Prostate gland (tissue), 2 donors: ENCODE measurements around the gene NME3. TPM values are rescaled to one million over a fixed set of nuclear protein-coding genes. Genes with fewer than 3 reads are reported as not detected.

ENCODE experiments used
- DNase-seq: peaks from one replicate; pipeline ENCODE4 v3.0.0-alpha.2; 2019; ENCODE audit warnings: low spot score
- H3K27ac ChIP-seq, 2 donors: fragments of 200-600 bp; sonication (generic); 2 replicates each; pipeline ENCODE4 v1.5.1; 2017 to 2019
- H3K27me3 ChIP-seq: fragments of 200-600 bp; sonication (generic); replicated peaks from 2 replicates; pipeline ENCODE4 v1.5.1; 2019; ENCODE audit not compliant: insufficient read depth
- H3K36me3 ChIP-seq, 2 donors: fragments of 200-600 bp; sonication (generic); 1 replicate in 1 of 2; 2 replicates in 1 of 2; pipeline versions ENCODE4 v1.5.1 to v1.8.1; 2017 to 2019
- H3K4me1 ChIP-seq: fragments of 200-600 bp; sonication (generic); replicated peaks from 2 replicates; pipeline ENCODE4 v1.5.1; 2019
- H3K4me3 ChIP-seq, 2 donors: fragments of 200-600 bp; sonication (generic); 2 replicates each; pipeline ENCODE4 v1.5.1; 2017 to 2019
- H3K9me3 ChIP-seq: fragments of 200-600 bp; sonication (generic); 2 replicates; pipeline ENCODE4 v1.5.1; 2017
- CTCF ChIP-seq, 4 experiments: fragments of 200-600 bp in 2 of 4; fragments of 450-650 bp in 2 of 4; sonication (generic) in 2 of 4; IDR thresholded peaks; 1 replicate in 3 of 4; 2 replicates in 1 of 4; pipeline ENCODE4 v1.5.1; 2016 to 2019; ENCODE audit warnings: antibody characterized with exemption in 4 of 4, mild to moderate bottlenecking in 2 of 4, moderate library complexity in 2 of 4
- POLR2A ChIP-seq: fragments of 450-650 bp; IDR thresholded peaks from one replicate; pipeline ENCODE4 v1.6.1; 2016; ENCODE audit warnings: antibody characterized with exemption, mild to moderate bottlenecking
- POLR2AphosphoS5 ChIP-seq: sonication (generic); formaldehyde crosslinking; IDR thresholded peaks from one replicate; pipeline ENCODE4 v1.6.1; 2017; ENCODE audit warnings: antibody characterized with exemption
- WGBS: methylation state at CpG from one replicate; pipeline ENCODE4 v1.1.5; 2018; 5-methylcytosine and 5-hydroxymethylcytosine counted together
- intact Hi-C: fragments of 100-400 bp; cut with DNase I; formaldehyde crosslinking; loops from one replicate; pipeline ENCODE4 v1.14.2; 2022
- total RNA-seq, 2 donors: library from RNA; depleted of rRNA; stranded (reverse); fragments of >200 nt; gene quantifications; one replicate each; pipeline ENCODE4 v1.1.0, GENCODE V29; 2016

The NME3 gene
- total RNA-seq, 2 donors from 2014 or later, result 135 to 252 TPM

- intact Hi-C loops, result no loop called here
These were observed 15.1 kb upstream of the NME3 start for GRCh38 chr16:1786242-1787055.

GRCh38 chr16:1785846-1786170 lies 14.5 kb upstream of the NME3 start:
- Histone ChIP-seq H3K27ac (no peak overlapping the region), H3K36me3 (no peaks in the 10 kb centered on the region), H3K27me3 (no peaks in the 10 kb centered on the region), H3K9me3 (no peaks in the 10 kb centered on the region), H3K4me1 (peaks cover 14% of the 10 kb centered on the region), H3K4me3 (no peak overlapping the region)
- no peak for TF ChIP-seq POLR2A
- no peak for TF ChIP-seq CTCF (IDR thresholded peaks at IDR 0.05)
- no peak for TF ChIP-seq POLR2AphosphoS5
- no peak for DNase-seq
- intact Hi-C loops, result no loop called here
- 79% methylated on average over 14 of the region's 14 CpGs for WGBS

More at GRCh38 chr16:1786242-1787055, 15.1 kb upstream of the NME3 start:
- no peaks in the 10 kb centered on the region for H3K27me3 ChIP-seq
- 90% methylated on average over 49 of the region's 51 CpGs for WGBS
- no peak overlapping the region for H3K4me3 ChIP-seq
- H3K9me3 ChIP-seq, result no peaks in the 10 kb centered on the region
- H3K4me1 ChIP-seq, result peaks cover 9% of the 10 kb centered on the region
- no peaks in the 10 kb centered on the region for H3K36me3 ChIP-seq
- no peak for DNase-seq
- no peak overlapping the region for H3K27ac ChIP-seq
- no peak for TF ChIP-seq POLR2A
- no peak for TF ChIP-seq POLR2AphosphoS5
- no peak for TF ChIP-seq CTCF (IDR thresholded peaks at IDR 0.05)

GRCh38 chr16:1784977-1785845 lies 13.9 kb upstream of the NME3 start:
- DNase-seq, result no peak
- no peak overlapping the region for H3K4me3 ChIP-seq
- H3K9me3 ChIP-seq, result no peaks in the 10 kb centered on the region
- intact Hi-C loops, result no loop called here
- no peak overlapping the region for H3K27ac ChIP-seq
- WGBS, result 74% methylated on average over 22 of the region's 26 CpGs
- no peaks in the 10 kb centered on the region for H3K36me3 ChIP-seq
- no peak for TF ChIP-seq POLR2AphosphoS5
- TF ChIP-seq POLR2A, result no peak
- TF ChIP-seq CTCF (IDR thresholded peaks at IDR 0.05), result no peak
- H3K4me1 ChIP-seq, result peaks cover 14% of the 10 kb centered on the region
- no peaks in the 10 kb centered on the region for H3K27me3 ChIP-seq

- peaks cover 14% of the 10 kb centered on the region for H3K4me1 ChIP-seq
- H3K36me3 ChIP-seq, result peaks cover 2 to 8% of the 10 kb centered on the region in 2 donors
- intact Hi-C loops, result no loop called here
These were observed 11.3 kb upstream of the NME3 start, which contains the start of the genes NUBP2 and SPSB3 for GRCh38 chr16:1782408-1783264. TSS of gene NUBP2 (plus strand) at chr16:1782960. CDS start at chr16:1783021, 61 bp downstream. TSS of gene SPSB3 (minus strand) at chr16:1782571. CDS start at chr16:1781483, 1,088 bp downstream.

More at GRCh38 chr16:1782408-1783264, 11.3 kb upstream of the NME3 start, which contains the start of the genes NUBP2 and SPSB3:
- DNase-seq, result peak; percentile 100
- Histone ChIP-seq H3K27me3 (no peaks in the 10 kb centered on the region), H3K4me3 (peak within 1 kb of the TSS; percentile 88 to 98), H3K9me3 (no peaks in the 10 kb centered on the region), H3K27ac (peak within 1 kb of the TSS; percentile 72 to 83)
- peak in 1 of 4 experiments; percentile 10 for TF ChIP-seq CTCF (IDR thresholded peaks at IDR 0.05)
- peak; percentile 74 for TF ChIP-seq POLR2A
- peak; percentile 98 for TF ChIP-seq POLR2AphosphoS5
- WGBS, result under 1% methylated on average over 78 of the region's 102 CpGs
